ENCODE results near the gene TBC1D3B.

The TBC1D3B gene

GRCh38 chr17:36136036-36136435, 40.4 kb downstream of the TBC1D3B start:
- TF ChIP-seq TEAD4 (IDR thresholded peaks at IDR 0.05) (no peak), FOXM1 (IDR thresholded peaks at IDR 0.05; ENCODE audit: borderline replicate concordance, low read depth) (no peak), USF1 (IDR thresholded peaks at IDR 0.05) (no peak), TAF1 (IDR thresholded peaks at IDR 0.05; ENCODE audit: low read depth) (no peak)

- TF ChIP-seq FOXM1 (IDR thresholded peaks at IDR 0.05; ENCODE audit: borderline replicate concordance, low read depth) (no peak), TCF12 (IDR thresholded peaks at IDR 0.05; ENCODE audit: low read depth) (no peak), CREB1 (IDR thresholded peaks at IDR 0.05; ENCODE audit: low read depth) (no peak)
Observed at GRCh38 chr17:36135465-36135864, 41.0 kb downstream of the TBC1D3B start.

- TF ChIP-seq TAF1 (IDR thresholded peaks at IDR 0.05; ENCODE audit: low read depth) (no peak), FOXM1 (IDR thresholded peaks at IDR 0.05; ENCODE audit: borderline replicate concordance, low read depth) (no peak), NFIC (IDR thresholded peaks at IDR 0.05) (no peak), EP300 (IDR thresholded peaks at IDR 0.05; ENCODE audit: borderline replicate concordance) (no peak)
Observed at GRCh38 chr17:36133602-36134236, 42.7 kb downstream of the TBC1D3B start.

GRCh38 chr17:36132421-36132831, 44.0 kb downstream of the TBC1D3B start:
- TF ChIP-seq RAD21 (IDR thresholded peaks at IDR 0.05; ENCODE audit: low read depth) (no peak), CREB1 (IDR thresholded peaks at IDR 0.05; ENCODE audit: low read depth) (no peak), USF1 (IDR thresholded peaks at IDR 0.05) (no peak), CEBPB (IDR thresholded peaks at IDR 0.05) (no peak)
- TF ChIP-seq, protein P1, sequence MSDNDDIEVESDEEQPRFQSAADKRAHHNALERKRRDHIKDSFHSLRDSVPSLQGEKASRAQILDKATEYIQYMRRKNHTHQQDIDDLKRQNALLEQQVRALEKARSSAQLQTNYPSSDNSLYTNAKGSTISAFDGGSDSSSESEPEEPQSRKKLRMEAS (IDR thresholded peaks at IDR 0.05) = no peak

DNA sequence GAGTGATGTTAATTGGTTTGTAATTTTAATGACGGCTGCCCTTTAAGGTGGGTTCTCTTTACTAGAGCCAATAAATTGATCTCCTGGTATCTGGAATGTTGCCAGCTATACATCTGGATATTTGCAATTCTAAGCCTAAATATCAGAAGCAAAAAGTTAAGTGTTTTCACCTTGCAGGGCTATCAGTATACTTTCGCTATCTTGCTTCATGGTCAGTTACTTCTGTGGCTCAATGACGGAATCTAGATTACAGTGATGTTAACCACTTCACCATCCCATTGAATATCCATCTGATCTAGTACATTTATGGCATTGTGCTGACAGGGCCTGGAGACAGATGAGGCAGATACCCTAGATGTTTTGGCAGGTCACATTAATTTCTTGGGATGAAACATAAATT, 44.5 kb downstream of the TBC1D3B start:
- TF ChIP-seq FOXM1 (IDR thresholded peaks at IDR 0.05; ENCODE audit: borderline replicate concordance, low read depth) = no peak
- TF ChIP-seq NFIC (IDR thresholded peaks at IDR 0.05) = no peak
- TF ChIP-seq CEBPB (IDR thresholded peaks at IDR 0.05) = no peak
- no peak for TF ChIP-seq EP300 (IDR thresholded peaks at IDR 0.05; ENCODE audit: borderline replicate concordance)
- TF ChIP-seq RAD21 (IDR thresholded peaks at IDR 0.05; ENCODE audit: low read depth) = no peak
- TF ChIP-seq CREB1 (IDR thresholded peaks at IDR 0.05; ENCODE audit: low read depth) = no peak
- TF ChIP-seq ZBTB7A (IDR thresholded peaks at IDR 0.05; ENCODE audit: low read depth) = no peak
- TF ChIP-seq EGR1 (IDR thresholded peaks at IDR 0.05) = no peak
- no peak for TF ChIP-seq USF1 (IDR thresholded peaks at IDR 0.05)
- no peak for TF ChIP-seq YY1 (IDR thresholded peaks at IDR 0.05; ENCODE audit: low read depth)
- no peak for TF ChIP-seq TEAD4 (IDR thresholded peaks at IDR 0.05)

DNA sequence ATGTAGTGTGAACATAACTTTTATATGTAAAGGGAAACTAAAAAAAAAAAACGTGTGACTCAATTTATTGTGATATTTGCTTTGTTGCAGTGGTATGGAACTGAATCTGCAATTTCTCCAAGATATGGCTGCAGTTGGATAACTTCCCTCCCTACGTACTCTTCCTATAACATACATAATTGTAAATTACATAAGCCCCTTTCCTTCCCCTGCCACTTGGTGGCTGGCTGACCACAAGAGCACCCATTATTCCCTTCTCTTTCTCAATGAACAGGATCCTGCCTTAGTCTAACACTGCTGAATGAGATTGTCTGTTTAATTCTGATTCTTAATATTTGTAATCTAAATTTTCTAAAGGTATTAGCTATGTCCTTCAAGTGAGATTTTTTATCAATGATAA, 45.0 kb downstream of the TBC1D3B start:
- TF ChIP-seq RAD21 (IDR thresholded peaks at IDR 0.05; ENCODE audit: low read depth) = 0 out of 2 replicates have a peak, but pooled peaks have one; percentile 6
- no peak for TF ChIP-seq EGR1 (IDR thresholded peaks at IDR 0.05)
- TF ChIP-seq YY1 (IDR thresholded peaks at IDR 0.05; ENCODE audit: low read depth) = no peak

- TF ChIP-seq CEBPB (IDR thresholded peaks at IDR 0.05) (no peak), FOXM1 (IDR thresholded peaks at IDR 0.05; ENCODE audit: borderline replicate concordance, low read depth) (no peak), TAF1 (IDR thresholded peaks at IDR 0.05; ENCODE audit: low read depth) (no peak), CREB1 (IDR thresholded peaks at IDR 0.05; ENCODE audit: low read depth) (no peak), REST (IDR thresholded peaks at IDR 0.05; ENCODE audit: low read depth) (no peak), USF1 (IDR thresholded peaks at IDR 0.05) (no peak), NFIC (IDR thresholded peaks at IDR 0.05) (no peak), TCF12 (IDR thresholded peaks at IDR 0.05; ENCODE audit: low read depth) (no peak), YY1 (IDR thresholded peaks at IDR 0.05; ENCODE audit: low read depth) (no peak), RAD21 (IDR thresholded peaks at IDR 0.05; ENCODE audit: low read depth) (no peak), EP300 (IDR thresholded peaks at IDR 0.05; ENCODE audit: borderline replicate concordance) (no peak), EGR1 (IDR thresholded peaks at IDR 0.05) (no peak)
- TF ChIP-seq, protein P1 (IDR thresholded peaks at IDR 0.05) = no peak
Observed at GRCh38 chr17:36130346-36130745, 46.1 kb downstream of the TBC1D3B start.
